Measurements from ENCODE around the gene KCTD1. TPM values are rescaled to one million over a fixed set of nuclear protein-coding genes. Genes with fewer than 3 reads are reported as not detected.
"Not testable (repeated sequence)": the region's sequence is repeated elsewhere in the genome, so short reads cannot be mapped to it uniquely, and the experiment has no call there.

The KCTD1 gene
- total and polyA plus RNA-seq, 4 experiments from 2014 or later, result 0.34 to 3.4 (median 2.8) TPM; not detected in 1

DNA sequence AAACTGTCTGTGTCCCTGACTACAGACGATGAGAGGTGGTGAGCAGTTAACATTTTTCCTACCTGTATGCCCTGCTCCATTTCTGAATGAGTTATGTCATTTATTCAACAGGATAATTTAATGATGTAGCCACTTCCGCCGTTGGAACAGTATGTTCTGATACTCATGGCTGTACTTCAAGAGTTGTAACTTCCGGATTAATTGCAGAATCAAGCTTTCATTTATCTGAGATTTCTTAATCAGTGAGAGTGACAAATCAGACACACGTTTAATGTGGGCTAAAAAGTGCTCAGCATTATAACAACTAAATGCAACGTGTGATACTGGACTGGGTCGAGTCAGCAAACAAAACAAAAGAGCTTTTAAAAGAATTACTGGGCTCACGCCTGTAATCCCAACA, 107.7 kb downstream of the KCTD1 start:
- CTCF ChIA-PET (ENCODE audit: partially characterized antibody), result no interaction called here
- no peak for DNase-seq

GRCh38 chr18:26439537-26439936, 108.8 kb downstream of the KCTD1 start:
- intact Hi-C loops (cut with micrococcal nuclease), result no loop called here
- POLR2A ChIA-PET (ENCODE audit: partially characterized antibody), result no interaction called here
- Histone ChIP-seq H3K36me3 (ENCODE audit: insufficient read depth, low read length) (no peaks in the 10 kb centered on the region), H3K27me3 (ENCODE audit: insufficient read depth, low read length) (no peaks in the 10 kb centered on the region), H3K9me3 (ENCODE audit: control insufficient read depth in 1 of 2, low read length in 2 of 2) (no peaks in the 10 kb centered on the region), H3K4me3 (ENCODE audit: low read length in 2 of 2) (no peak overlapping the region), H3K27ac (ENCODE audit: low read depth, low read length) (no peak overlapping the region), H3K4me1 (ENCODE audit: insufficient read depth, low read length) (no peaks in the 10 kb centered on the region)
- DNase-seq, result no peak
- Mint-ChIP-seq H3K36me3 (no peaks in the 10 kb centered on the region), H3K27me3 (peaks cover 7 to 11% of the 10 kb centered on the region in 2 donors), H3K4me3 (no peak overlapping the region), H3K9me3 (peaks cover 0 to 1% (median 0%) of the 10 kb centered on the region in 8 donors), H3K4me1 (no peaks in the 10 kb centered on the region), H3K27ac (peak overlapping the region in 1 of 7 donors; percentile 17)
- CTCF ChIA-PET (ENCODE audit: partially characterized antibody), result no interaction called here

More for the DNA sequence above, 107.7 kb downstream of the KCTD1 start:
- no peaks in the 10 kb centered on the region for H3K27me3 ChIP-seq (ENCODE audit: insufficient read depth, low read length)
- Mint-ChIP-seq H3K9me3 (peaks cover 0 to 2% (median 0%) of the 10 kb centered on the region in 8 donors), H3K27ac (no peak overlapping the region), H3K4me1 (no peaks in the 10 kb centered on the region), H3K36me3 (no peaks in the 10 kb centered on the region), H3K4me3 (no peak overlapping the region), H3K27me3 (peaks cover 14% of the 10 kb centered on the region in 2 donors)
- H3K9me3 ChIP-seq (ENCODE audit: control insufficient read depth in 1 of 2, low read length in 2 of 2), result no peaks in the 10 kb centered on the region
- H3K4me3 ChIP-seq (ENCODE audit: low read length in 2 of 2), result no peak overlapping the region
- POLR2A ChIA-PET (ENCODE audit: partially characterized antibody), result no interaction called here
- H3K4me1 ChIP-seq (ENCODE audit: insufficient read depth, low read length), result no peaks in the 10 kb centered on the region
- intact Hi-C loops (cut with micrococcal nuclease), result no loop called here
- H3K36me3 ChIP-seq (ENCODE audit: insufficient read depth, low read length), result no peaks in the 10 kb centered on the region
- H3K27ac ChIP-seq (ENCODE audit: low read depth, low read length), result no peak overlapping the region

GRCh38 chr18:26438980-26439379, 109.4 kb downstream of the KCTD1 start:
- Histone ChIP-seq H3K27ac (ENCODE audit: low read depth, low read length) (no peak overlapping the region), H3K9me3 (ENCODE audit: control insufficient read depth in 1 of 2, low read length in 2 of 2) (no peaks in the 10 kb centered on the region), H3K36me3 (ENCODE audit: insufficient read depth, low read length) (no peaks in the 10 kb centered on the region), H3K4me1 (ENCODE audit: insufficient read depth, low read length) (no peaks in the 10 kb centered on the region), H3K27me3 (ENCODE audit: insufficient read depth, low read length) (no peaks in the 10 kb centered on the region), H3K4me3 (ENCODE audit: low read length in 2 of 2) (no peak overlapping the region)
- intact Hi-C loops (cut with micrococcal nuclease), result no loop called here
- Mint-ChIP-seq H3K4me1 (no peaks in the 10 kb centered on the region), H3K4me3 (no peak overlapping the region), H3K9me3 (peaks cover 0 to 1% (median 0%) of the 10 kb centered on the region in 8 donors), H3K36me3 (no peaks in the 10 kb centered on the region), H3K27me3 (peaks cover 7 to 10% of the 10 kb centered on the region in 2 donors), H3K27ac (no peak overlapping the region)
- ChIA-PET CTCF (ENCODE audit: partially characterized antibody) (no interaction called here), POLR2A (ENCODE audit: partially characterized antibody) (no interaction called here)
- no peak for DNase-seq

GRCh38 chr18:26437634-26438033, 110.7 kb downstream of the KCTD1 start:
- H3K27me3 Mint-ChIP-seq; DNase-seq; H3K27ac ChIP-seq (ENCODE audit: low read depth, low read length); H3K4me3 ChIP-seq (ENCODE audit: low read length in 2 of 2); H3K36me3 ChIP-seq (ENCODE audit: insufficient read depth, low read length); H3K27me3 ChIP-seq (ENCODE audit: insufficient read depth, low read length); H3K9me3 Mint-ChIP-seq; intact Hi-C loops (cut with micrococcal nuclease); POLR2A ChIA-PET (ENCODE audit: partially characterized antibody); H3K36me3 Mint-ChIP-seq; CTCF ChIA-PET (ENCODE audit: partially characterized antibody); H3K4me3 Mint-ChIP-seq; H3K4me1 Mint-ChIP-seq; H3K9me3 ChIP-seq (ENCODE audit: control insufficient read depth in 1 of 2, low read length in 2 of 2); H3K27ac Mint-ChIP-seq; H3K4me1 ChIP-seq (ENCODE audit: insufficient read depth, low read length): not testable (repeated sequence)

GRCh38 chr18:26436176-26437051, 111.9 kb downstream of the KCTD1 start:
- Mint-ChIP-seq H3K36me3 (no peaks in the 10 kb centered on the region), H3K4me1 (no peaks in the 10 kb centered on the region), H3K4me3 (no peak overlapping the region), H3K27me3 (peaks cover 6 to 9% of the 10 kb centered on the region in 2 donors), H3K27ac (no peak overlapping the region), H3K9me3 (peaks cover 0 to 2% (median 0%) of the 10 kb centered on the region in 8 donors)
- no peak for DNase-seq
- CTCF ChIA-PET (ENCODE audit: partially characterized antibody), result no interaction called here
- no peaks in the 10 kb centered on the region for H3K36me3 ChIP-seq (ENCODE audit: insufficient read depth, low read length)
- no peaks in the 10 kb centered on the region for H3K4me1 ChIP-seq (ENCODE audit: insufficient read depth, low read length)
- H3K9me3 ChIP-seq (ENCODE audit: control insufficient read depth in 1 of 2, low read length in 2 of 2), result no peaks in the 10 kb centered on the region
- intact Hi-C loops (cut with micrococcal nuclease), result no loop called here
- POLR2A ChIA-PET (ENCODE audit: partially characterized antibody), result no interaction called here
- H3K4me3 ChIP-seq (ENCODE audit: low read length in 2 of 2), result no peak overlapping the region
- H3K27me3 ChIP-seq (ENCODE audit: insufficient read depth, low read length), result no peaks in the 10 kb centered on the region
- H3K27ac ChIP-seq (ENCODE audit: low read depth, low read length), result no peak overlapping the region

DNA sequence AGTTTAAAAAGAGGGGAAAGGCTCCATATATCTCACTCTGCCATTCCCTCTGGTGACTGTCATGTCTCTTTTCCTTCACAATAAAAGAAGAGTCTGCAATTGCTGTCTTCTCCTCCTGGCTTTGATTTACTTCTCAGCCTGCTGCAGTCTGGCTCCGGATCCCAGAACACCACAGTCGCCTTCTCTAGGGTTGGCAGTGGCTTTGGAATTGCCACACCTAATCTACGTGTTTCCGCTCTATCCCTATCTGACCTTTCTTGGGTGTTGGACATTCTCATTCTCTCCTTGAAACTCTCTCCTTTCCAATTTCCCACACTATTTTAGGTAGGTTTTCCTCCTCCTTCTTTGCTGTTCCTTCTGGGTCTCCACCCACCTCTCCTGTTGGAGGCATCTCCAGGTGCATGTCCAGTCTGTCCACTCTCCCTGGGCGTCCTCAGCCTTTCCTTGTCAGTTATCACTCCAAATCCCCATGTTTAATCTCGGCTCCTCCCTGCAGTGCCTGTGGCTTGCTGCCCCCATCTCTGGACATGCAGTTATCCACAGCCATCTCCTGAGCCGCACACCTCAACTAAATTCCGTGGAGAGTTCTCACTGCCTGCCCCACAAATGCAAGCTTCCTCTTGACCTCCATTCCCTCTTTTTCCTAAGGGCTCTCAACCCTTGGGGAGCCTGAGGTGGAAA, 112.8 kb downstream of the KCTD1 start:
- ChIA-PET POLR2A (ENCODE audit: partially characterized antibody) (no interaction called here), CTCF (ENCODE audit: partially characterized antibody) (no interaction called here)
- Histone ChIP-seq H3K36me3 (ENCODE audit: insufficient read depth, low read length) (no peaks in the 10 kb centered on the region), H3K4me1 (ENCODE audit: insufficient read depth, low read length) (no peaks in the 10 kb centered on the region), H3K27ac (ENCODE audit: low read depth, low read length) (no peak overlapping the region), H3K4me3 (ENCODE audit: low read length in 2 of 2) (no peak overlapping the region), H3K9me3 (ENCODE audit: control insufficient read depth in 1 of 2, low read length in 2 of 2) (no peaks in the 10 kb centered on the region), H3K27me3 (ENCODE audit: insufficient read depth, low read length) (no peaks in the 10 kb centered on the region)
- intact Hi-C loops (cut with micrococcal nuclease), result no loop called here
- Mint-ChIP-seq H3K27me3 (peaks cover 6 to 9% of the 10 kb centered on the region in 2 donors), H3K36me3 (no peaks in the 10 kb centered on the region), H3K27ac (peak overlapping the region in 1 of 7 donors; percentile 24), H3K4me1 (no peaks in the 10 kb centered on the region), H3K4me3 (no peak overlapping the region), H3K9me3 (peaks cover 0 to 4% (median under 1%) of the 10 kb centered on the region in 8 donors)
- no peak for DNase-seq

GRCh38 chr18:26434887-26435286, 113.5 kb downstream of the KCTD1 start:
- intact Hi-C loops (cut with micrococcal nuclease), result no loop called here
- ChIA-PET CTCF (ENCODE audit: partially characterized antibody) (no interaction called here), POLR2A (ENCODE audit: partially characterized antibody) (no interaction called here)
- Histone ChIP-seq H3K4me3 (ENCODE audit: low read length in 2 of 2) (no peak overlapping the region), H3K9me3 (ENCODE audit: control insufficient read depth in 1 of 2, low read length in 2 of 2) (no peaks in the 10 kb centered on the region), H3K4me1 (ENCODE audit: insufficient read depth, low read length) (no peaks in the 10 kb centered on the region), H3K27me3 (ENCODE audit: insufficient read depth, low read length) (no peaks in the 10 kb centered on the region), H3K27ac (ENCODE audit: low read depth, low read length) (no peak overlapping the region), H3K36me3 (ENCODE audit: insufficient read depth, low read length) (no peaks in the 10 kb centered on the region)
- Mint-ChIP-seq H3K4me1 (no peaks in the 10 kb centered on the region), H3K9me3 (peaks cover 0 to 4% (median under 1%) of the 10 kb centered on the region in 8 donors), H3K36me3 (no peaks in the 10 kb centered on the region), H3K4me3 (no peak overlapping the region), H3K27ac (no peak overlapping the region), H3K27me3 (peaks cover 6 to 10% of the 10 kb centered on the region in 2 donors)
- DNase-seq, result no peak
